GM19025 (cell line): ENCODE results near the gene FLT3.
"Not testable (repeated sequence)": the region's sequence is repeated elsewhere in the genome, so short reads cannot be mapped to it uniquely, and the experiment has no call there.

ENCODE experiments used
- ATAC-seq: cut with Tn5 transposase; IDR thresholded peaks from one replicate; pipeline ENCODE4 v1.9.1; 2021; ENCODE audit warnings: mild to moderate bottlenecking, low read depth, moderate library complexity; ENCODE audit not compliant: unreplicated experiment

FLT3 gene

DNA sequence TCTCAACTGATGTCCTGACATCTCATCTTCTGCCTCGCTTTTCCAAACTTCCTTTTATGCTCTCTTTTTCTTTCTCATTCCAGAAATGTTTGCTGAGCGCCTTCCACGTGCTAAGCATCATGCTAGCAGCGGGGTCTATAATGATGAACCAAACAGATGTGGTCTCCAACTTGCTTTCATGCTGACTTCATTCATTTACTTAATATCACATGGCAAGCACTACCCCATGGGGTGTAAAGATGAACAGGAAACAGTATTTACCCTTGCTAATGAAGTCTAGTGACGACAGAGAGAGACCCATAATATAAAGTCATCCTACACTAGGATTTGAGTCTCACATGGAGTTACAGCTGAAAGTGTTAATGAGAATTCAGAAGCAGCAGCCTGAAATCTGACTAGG is 90.3 kb downstream of the FLT3 start:
- ATAC-seq: no peak

DNA sequence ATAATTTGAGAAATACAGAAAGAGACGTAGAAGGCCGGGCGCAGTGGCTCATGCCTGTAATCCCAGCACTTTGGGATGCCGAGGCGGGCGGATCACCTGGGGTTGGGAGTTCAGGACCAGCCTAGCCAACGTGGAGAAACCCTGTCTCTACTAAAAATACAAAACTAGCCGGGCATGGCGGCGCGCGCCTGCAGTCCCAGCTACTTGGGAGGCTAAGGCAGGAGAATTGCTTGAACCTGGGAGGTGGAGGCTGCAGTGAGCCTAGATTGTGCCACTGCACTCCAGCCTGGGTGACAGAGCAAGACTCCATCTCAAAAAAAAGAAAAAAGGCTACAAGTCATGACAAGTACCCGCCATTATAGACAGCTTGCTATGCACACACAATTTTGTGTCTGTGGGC is 95.4 kb downstream of the FLT3 start:
- not testable (repeated sequence) for ATAC-seq

DNA sequence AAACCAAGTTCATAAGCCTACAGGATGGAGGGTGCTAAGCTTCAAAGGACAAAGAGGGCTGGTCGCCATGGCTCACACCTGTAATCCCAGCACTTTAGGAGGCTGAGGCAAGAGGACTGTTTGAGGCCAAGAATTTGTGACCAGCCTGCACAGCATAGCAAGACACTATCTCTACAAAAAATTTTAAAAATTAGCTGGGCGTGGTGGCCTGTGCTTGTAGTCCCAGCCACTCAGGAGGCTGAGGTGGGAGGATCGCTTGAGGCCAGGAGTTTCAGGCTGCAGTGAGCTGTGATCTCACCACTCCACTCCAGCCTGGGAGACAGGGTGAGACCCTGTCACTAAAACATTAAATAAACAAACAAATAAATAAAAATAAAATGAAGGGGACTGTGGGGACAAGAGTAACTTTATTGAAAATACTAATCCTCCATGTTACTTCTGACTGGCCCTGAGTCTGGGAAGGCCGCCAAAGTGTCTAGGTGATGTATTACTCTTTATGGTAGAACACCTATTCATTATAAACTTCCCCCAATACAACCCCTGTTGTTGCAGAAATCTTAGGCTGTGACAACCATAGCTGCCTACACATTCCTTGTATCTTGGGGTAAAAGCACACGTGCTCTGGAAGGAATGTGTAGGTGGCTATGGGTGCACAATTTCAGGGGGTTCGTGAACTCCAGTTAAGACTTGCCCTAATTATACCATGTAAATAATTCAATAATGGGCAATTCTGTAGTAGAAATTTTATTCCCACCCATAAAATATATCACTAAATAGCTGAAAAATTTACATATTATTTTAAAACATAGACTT is 97.3 kb downstream of the FLT3 start:
- no peak for ATAC-seq

DNA sequence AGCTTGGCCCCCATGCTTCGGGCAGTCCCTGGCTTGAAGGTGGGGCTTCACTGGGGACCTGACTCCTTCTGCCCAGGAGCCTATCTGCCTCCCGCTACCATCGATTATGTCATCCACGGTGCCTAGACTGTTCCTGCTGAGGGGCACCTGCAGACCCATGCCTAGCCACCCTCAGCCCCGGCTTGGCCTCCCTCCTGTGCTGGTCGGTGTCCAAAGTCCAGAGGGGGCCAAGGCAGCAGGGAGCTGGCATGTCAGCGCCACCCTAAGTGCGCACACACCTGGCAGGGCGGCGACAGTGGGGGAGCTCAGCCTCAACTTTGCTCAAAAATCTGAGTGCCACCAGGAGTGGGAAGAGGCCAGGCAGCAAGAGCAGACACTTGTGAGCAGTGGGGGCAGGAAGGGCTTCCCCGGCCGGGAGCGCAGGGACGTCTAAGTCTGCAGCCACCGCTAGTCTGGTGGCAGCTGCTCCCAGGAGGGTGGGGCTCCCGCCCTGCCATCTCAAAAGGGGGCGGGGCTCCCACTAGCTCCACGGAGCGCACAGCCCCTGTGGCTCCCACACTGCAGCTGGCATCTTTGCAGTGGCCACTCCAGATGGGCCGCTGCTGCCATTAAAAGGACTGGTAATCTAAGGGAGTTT is 98.4 kb downstream of the FLT3 start:
- no peak for ATAC-seq

DNA sequence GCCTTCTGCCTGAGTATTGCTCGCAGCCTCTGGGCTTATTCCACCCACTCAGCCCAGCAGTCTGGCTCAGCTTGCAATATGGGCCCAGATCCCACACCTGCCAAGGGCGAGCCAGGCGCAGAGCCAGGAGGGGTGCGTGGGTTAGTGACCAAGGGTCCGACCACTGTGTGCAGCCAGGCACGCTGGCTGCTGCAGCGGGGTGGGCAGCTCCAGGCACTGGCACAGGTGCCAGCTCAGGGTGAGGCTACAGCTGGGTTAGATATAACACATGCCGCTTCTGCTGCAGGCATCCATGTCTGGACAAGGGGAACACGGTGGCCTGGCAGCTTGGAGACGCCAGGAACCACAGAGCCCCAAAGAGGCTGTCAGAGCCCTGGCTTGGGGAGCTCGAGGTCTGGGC is 99.3 kb downstream of the FLT3 start:
- ATAC-seq: no peak

DNA sequence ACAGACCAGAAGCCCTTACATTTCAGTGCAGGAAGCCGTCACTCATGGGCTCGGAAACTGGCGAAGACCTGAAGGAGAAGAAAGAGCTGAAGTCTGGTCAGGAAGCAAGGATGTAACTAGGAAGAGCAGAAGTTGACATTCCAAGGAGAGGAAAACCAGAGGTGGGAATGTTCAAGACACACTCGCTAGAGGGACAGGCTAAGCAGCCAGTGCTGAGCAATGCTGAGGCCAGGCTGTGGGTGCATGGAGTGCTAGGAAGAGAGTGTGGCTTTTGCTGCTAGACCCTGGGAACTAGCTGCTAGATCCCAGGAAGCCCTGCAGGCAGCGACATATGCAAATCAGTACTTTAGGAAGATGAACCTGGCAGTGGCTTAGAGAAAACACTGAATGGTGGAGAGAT is 99.8 kb downstream of the FLT3 start:
- no peak for ATAC-seq

DNA sequence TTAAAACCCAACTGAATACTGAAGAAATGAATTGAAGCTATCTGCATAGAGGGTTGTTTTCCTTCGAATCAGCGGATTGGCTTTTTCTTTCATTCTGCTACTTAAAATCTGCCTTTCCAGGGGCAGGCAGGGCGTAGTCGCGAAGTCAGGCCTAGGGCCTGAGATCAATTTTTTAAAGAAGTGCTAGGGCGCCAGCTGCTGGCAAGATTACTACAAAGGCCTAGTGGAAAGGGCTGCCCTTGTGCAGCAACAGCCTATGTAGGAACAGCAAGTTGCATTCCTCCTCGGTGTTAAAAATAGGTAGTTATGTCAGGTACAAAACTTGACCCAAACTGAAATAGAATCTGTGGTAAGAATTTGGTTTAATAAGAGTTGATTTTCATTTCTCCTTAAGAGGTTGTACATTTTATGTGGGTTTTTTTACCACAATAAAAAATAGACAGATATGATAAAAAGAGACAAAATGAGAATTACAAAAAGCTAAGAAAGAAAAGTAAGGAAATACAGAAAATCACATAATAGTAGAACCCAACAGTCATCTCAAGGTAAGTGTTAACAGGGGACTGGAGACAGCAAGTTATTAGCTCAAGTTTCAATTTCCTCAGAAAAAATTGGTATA is 102.4 kb downstream of the FLT3 start:
- no peak for ATAC-seq

DNA sequence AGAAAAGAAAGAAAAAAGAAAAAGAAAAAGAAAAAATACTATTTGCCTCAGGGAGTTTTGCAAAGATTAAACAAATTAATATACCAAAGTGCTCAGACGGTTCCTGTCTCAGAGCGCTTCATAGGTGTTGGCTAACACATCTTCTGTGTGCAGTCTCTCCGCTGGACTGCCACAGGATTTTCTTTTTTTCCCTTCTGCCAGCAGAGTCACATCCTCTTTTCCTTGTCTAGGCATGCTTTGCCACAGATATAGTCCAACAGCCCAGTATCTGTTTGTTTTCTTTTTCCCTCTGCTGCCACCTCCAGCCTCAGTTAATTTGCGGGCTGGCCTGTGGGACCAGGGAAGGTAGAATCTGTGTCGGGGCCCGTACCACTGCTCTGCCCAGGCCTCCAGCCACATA is 108.5 kb downstream of the FLT3 start:
- no peak for ATAC-seq

DNA sequence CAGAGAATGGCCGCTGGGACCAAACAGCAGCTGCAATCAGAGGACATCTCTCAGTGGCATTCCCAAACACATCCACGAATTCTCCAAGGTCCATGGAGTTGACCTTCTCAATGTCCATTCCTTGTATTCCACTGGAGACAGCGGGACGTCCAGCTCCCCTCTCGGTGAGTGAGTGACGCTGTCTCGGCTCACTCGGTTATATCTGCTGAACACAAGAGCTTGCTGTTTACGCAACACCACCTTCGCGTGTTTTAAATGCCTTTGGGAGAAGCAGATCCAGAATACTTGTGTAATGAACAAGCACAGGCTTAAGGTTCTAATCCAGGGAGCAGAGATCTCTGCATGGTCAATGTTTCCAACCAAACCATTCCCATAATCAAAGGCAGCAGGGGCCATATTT is 111.9 kb downstream of the FLT3 start, which contains the start of gene URAD:
Gene URAD (minus strand): TSS at position 174 of the 400 bp plus-strand sequence. CDS start 56 bp downstream, at position 118.
- ATAC-seq: no peak

DNA sequence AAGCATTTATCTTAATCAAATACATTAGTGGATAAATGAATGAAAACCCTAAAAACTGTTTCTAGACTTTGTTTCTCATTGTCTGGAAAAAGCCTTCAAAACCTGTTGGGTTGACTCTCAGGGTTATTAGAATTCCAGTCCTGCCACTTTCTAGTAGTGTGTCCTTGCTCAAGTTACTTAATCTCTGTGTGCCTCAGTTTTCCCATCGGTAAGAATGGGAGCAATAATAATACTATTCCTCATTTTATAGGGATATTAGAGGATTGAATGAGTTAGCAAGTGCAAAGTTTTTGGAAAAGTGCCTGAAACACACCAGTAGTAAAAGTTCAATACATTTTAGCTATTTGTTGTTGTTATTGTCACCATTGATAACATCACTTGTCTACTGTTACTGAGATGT is 114.8 kb downstream of the FLT3 start:
- ATAC-seq: no peak

DNA sequence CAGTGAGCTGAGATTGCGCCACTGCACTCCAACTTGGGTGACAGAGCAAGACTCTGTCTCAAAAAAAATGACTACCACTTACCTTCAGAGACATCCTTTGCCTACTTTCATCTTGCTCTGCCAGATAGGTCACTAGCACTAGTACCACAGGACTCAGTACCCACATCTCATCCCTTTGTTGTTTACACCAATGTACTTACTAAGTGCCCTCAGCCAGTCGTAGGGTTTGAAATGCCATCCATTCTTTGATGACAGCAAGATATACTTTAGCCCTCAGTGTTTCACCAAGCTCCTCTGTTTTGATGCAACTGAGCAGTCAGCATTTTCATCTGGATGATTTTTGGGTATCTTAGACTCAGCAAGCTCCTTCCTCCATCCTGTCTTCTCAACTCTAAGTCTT is 118.0 kb downstream of the FLT3 start:
- no peak for ATAC-seq

DNA sequence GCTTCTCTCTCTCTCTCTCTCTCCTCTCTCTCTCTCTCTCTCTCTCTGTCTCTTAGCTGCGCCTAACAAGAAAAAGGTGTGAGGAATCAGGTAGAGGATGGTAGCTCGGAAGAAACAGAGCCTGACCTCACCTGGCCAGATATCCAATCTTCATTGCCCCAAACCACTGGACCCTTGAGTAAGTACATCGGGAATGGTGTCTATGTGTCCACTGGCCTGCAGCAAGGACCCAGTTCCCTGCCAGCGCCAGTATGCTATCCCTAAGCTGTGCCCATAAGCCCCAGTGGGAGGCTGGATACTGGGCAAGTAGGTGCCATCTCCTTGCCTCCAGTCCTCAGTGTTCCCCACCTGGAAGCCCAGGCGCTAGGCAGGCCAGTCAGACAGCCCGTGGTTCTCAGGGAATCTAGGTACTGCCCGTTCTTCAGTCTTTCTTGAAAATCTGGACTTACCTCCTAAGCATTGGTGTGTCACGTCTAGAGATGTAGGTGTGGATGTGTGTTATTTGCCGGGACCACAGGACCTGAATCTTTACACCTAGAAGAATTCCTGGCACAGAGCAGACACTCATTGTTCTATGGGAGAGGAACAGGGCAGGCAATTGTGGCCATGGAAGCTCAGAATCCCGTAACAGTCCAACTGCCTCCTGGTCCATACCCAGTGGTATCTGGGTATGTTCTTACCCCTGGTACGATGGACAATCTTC is 119.2 kb downstream of the FLT3 start:
- ATAC-seq: no peak

DNA sequence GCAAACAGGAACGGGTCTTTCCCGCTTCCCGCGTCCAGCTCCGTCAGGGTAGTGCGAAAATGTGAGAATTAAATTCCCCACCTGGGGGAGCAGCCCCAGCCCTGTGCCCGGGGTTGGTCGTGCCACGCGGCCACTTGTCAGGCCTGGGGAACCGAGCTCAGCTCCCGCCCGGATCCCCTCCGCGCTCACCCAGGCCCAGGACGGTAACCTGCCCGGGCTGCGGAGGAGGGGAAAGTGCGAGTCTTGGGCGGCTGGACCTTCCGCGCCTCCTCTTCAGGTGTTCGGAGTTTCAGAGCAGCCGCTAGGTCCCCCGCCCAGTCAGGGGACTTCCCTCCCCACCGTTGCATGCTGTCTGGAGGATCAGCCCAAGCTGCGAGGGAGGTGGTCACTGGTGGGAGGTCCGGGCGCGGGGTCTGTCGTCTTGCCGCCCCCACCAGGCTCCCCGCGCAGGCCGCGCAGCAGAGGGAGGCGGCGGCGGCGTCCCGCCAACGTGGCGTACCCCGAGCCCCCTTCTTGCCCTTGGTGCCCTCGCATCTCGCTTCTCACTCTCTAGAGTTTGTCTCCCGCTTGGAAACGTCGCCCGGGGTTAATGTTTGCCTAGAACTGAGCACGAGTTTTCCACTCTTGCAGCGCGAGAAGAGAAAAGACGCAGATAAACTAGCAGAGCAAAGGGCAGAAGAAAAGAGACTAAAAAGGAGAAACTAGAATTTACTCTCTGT is 119.9 kb downstream of the FLT3 start:
- no peak for ATAC-seq

DNA sequence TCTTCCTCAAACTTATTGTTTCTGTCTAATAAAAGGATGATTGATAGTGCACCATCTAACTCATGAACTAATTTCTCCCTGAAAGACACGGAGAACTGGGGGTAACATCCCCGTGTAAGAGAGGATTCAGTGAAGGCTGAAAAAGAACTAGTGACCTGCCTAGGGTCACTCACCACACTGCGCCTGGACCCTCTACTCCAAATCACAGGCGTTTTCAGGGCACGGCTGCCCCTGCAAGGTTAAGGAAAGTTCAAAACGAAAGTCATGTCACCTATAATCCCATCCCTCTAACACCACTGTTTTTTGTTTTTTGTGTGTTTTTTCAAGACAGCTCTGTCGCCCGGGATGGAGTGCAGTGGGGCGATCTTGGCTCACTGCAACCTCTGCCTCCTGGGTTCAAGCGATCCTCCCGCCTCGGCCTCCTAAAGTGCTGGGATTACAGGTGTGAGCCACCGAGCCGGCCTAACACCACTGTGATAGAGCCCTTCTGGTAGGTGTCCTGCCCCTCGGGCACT is 120.6 kb downstream of the FLT3 start:
- ATAC-seq: no peak

DNA sequence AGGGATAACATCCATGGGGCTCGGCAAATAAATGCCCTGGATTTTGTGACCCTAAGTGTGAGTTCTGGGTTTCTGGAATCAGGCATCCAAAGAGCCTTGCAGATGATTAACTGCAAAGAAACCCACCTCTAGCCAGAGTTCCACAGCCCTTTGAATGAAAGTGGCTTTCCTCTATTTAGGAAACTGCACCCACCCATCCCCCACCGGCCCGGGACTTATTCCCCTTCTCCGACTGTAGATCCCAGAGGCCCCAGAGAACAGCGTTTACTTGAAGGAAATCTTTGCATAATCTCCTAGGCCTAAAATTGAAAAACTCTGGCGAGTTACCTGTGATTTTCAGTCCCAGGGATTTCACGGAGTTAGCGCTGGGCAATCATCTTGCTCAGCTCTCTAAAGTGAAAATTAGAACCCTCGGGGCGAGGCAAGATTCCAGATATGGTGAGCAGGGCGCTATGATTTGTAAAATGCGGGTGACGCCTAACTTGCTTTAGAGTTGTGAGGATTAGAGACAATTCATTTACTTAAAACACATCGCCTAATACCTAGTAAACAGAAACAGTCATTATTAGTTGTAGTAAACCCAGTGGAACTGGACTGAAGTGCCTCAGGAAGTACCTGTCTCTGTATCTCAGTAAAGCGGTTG is 121.3 kb downstream of the FLT3 start:
- no peak for ATAC-seq

DNA sequence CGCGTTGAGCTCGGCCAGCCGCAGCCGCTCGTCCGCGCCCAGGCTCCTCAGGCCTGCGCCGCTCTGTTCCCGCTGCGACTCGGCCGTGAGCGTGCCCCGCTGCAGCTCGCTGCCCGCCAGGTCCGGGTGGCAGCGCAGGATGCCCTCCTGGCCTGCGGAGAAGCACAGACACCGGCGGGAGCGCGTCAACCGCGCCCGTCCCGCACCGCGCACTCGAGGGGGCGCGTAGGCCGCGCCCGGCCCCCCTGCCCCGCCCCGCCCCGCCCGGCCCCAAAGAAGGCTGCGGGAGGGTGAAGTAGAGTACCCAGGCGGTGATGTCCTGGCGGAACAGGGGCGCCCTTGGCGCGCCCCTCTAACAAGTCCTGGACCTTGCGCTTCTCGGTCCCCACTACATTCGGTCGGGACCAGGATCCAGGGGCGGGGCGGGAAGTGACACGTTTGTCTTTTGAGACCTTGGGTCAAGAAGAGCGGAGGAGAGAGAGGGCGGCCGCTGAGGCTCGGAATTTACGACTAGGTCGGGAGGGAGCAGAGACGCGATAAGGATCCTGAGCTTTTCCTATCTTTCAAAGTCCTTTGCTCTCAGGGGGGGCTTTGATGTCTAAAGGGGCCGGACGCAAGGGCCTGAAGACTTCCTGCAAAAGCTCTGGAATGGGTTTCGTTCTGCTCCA is 121.9 kb downstream of the FLT3 start:
- no peak for ATAC-seq

DNA sequence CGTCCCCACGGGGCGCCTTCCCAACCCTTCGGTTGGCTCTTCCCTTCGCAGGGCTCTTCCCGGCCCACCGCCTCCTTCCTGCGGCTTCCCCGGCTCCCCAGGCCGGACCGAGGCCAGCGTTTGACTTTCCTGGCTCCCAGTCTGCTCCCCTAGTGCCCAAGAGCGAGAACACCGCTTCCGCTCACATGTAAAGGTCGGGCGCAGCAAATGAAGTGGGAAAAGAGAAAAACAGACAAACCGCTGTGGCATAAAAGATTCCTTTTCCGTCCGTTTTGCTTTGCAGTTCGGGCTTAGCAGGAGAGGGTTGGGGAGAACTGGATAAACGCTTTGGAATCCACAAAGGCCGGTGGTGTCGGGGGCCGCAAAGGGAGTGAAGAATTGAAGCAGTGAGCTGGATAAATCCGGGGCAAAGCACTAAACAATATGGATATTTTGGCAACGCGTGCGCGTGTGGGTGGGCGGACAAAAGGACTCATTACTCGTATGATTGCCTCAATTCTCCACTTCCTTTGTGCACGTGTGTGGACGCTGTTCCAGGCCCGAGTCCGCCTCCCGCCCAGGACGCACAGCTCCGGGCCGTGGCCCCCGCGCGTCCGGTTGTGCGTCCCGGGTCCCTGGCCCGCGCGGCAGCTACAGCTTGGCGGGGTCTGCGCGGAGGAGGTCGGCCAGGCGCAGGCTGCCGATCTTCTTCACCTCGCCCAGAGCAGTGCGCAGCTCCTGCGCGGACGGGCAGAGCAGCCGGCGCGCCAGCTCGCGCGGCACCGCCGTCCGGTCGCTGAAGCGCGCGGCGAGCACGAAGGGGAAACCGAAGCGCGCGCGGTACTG is 122.7 kb downstream of the FLT3 start:
- no peak for ATAC-seq

DNA sequence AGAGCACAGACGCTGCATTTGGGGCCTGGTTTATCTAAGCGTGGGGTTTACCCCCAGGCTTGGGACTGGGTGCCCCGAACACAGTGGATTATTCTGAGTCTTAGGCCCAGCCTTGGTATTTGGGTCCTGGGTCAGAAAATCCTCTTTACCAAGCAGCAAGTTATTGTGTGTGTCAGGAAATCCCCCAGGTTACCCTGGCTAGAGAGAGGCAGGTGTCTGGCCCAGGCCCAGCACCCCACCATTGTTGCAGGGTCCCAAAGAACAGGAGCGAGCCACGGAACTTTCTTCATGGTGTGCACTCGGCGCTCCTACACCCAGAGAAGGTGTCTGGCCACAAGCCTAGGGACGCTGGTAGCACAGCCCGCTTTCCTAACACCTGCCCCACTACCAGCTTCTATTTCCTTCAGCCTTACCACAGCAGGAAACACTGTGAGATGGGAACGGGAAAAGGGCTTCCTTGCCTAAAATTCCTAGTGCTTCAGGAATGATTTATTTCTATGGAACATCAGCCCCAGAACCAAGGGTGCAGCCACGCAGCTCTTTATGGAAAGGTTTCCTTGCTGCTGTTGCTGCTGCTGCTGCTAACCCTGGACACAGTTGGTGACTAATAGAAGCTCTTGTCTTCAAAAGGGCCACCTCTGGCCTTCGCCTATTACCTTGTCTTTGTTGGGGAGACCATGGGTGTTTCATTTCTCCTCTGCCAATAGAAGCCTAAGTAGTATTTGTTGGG is 123.8 kb downstream of the FLT3 start:
- ATAC-seq: no peak
